ENCODE measurements around the gene KIAA1958. TPM values are rescaled to one million over a fixed set of nuclear protein-coding genes. Genes with fewer than 3 reads are reported as not detected.

KIAA1958 gene
- total and polyA plus RNA-seq, 4 donors: 0.99 to 7.1 (median 3.3) TPM

- Histone ChIP-seq H3K4me1 (ENCODE audit: control insufficient read depth in 4 of 4, insufficient read depth in 4 of 4, low read length in 3 of 4) (no peaks in the 10 kb centered on the region), H3K36me3 (ENCODE audit: control insufficient read depth in 4 of 4, insufficient read depth in 3 of 4, low read depth in 1 of 4, low read length in 3 of 4) (peaks cover 7 to 41% (median 25%) of the 10 kb centered on the region in 4 donors), H3K4me3 (ENCODE audit: low read depth in 1 of 3, low read length in 3 of 3) (no peak overlapping the region), H3K27ac (ENCODE audit: low read depth in 1 of 2, low read length in 2 of 2) (no peak overlapping the region), H3K9me3 (ENCODE audit: control insufficient read depth in 4 of 4, low read length in 3 of 4) (no peaks in the 10 kb centered on the region), H3K9ac (ENCODE audit: low read depth in 1 of 2, low read length in 2 of 2) (no peak overlapping the region), H3K27me3 (ENCODE audit: control insufficient read depth in 4 of 4, insufficient read depth in 4 of 4, low read length in 3 of 4) (no peaks in the 10 kb centered on the region)
- 98% methylated on average over 4 of the region's 4 CpGs for WGBS
- DNase-seq (ENCODE audit: low spot score): no peak
- no peak for TF ChIP-seq FOXA2 (IDR thresholded peaks at IDR 0.05)
- TF ChIP-seq JUND (IDR thresholded peaks at IDR 0.05): no peak
- no peak for TF ChIP-seq NR2F2 (IDR thresholded peaks at IDR 0.05)
- no peak for TF ChIP-seq HNF4A (conservative IDR thresholded peaks at IDR 0.05)
- no peak for TF ChIP-seq GABPA (IDR thresholded peaks at IDR 0.05 in 1 of 2, conservative IDR thresholded peaks at IDR 0.05 in 1 of 2)
- TF ChIP-seq SP1 (IDR thresholded peaks at IDR 0.05): no peak
- TF ChIP-seq FOXA1 (IDR thresholded peaks at IDR 0.05): no peak
- no peak for TF ChIP-seq RAD21 (IDR thresholded peaks at IDR 0.05)
- no peak for TF ChIP-seq TAF1 (conservative IDR thresholded peaks at IDR 0.05)
- TF ChIP-seq, protein P1, sequence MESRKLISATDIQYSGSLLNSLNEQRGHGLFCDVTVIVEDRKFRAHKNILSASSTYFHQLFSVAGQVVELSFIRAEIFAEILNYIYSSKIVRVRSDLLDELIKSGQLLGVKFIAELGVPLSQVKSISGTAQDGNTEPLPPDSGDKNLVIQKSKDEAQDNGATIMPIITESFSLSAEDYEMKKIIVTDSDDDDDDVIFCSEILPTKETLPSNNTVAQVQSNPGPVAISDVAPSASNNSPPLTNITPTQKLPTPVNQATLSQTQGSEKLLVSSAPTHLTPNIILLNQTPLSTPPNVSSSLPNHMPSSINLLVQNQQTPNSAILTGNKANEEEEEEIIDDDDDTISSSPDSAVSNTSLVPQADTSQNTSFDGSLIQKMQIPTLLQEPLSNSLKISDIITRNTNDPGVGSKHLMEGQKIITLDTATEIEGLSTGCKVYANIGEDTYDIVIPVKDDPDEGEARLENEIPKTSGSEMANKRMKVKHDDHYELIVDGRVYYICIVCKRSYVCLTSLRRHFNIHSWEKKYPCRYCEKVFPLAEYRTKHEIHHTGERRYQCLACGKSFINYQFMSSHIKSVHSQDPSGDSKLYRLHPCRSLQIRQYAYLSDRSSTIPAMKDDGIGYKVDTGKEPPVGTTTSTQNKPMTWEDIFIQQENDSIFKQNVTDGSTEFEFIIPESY (IDR thresholded peaks at IDR 0.05): no peak
- TF ChIP-seq RXRA (IDR thresholded peaks at IDR 0.05): no peak
- no peak for TF ChIP-seq ATF3 (IDR thresholded peaks at IDR 0.05)
- TF ChIP-seq MAX (IDR thresholded peaks at IDR 0.05): no peak
- TF ChIP-seq CTCF (IDR thresholded peaks at IDR 0.05; ENCODE audit: low read depth, low read length, missing input control): no peak
- TF ChIP-seq, protein P2, sequence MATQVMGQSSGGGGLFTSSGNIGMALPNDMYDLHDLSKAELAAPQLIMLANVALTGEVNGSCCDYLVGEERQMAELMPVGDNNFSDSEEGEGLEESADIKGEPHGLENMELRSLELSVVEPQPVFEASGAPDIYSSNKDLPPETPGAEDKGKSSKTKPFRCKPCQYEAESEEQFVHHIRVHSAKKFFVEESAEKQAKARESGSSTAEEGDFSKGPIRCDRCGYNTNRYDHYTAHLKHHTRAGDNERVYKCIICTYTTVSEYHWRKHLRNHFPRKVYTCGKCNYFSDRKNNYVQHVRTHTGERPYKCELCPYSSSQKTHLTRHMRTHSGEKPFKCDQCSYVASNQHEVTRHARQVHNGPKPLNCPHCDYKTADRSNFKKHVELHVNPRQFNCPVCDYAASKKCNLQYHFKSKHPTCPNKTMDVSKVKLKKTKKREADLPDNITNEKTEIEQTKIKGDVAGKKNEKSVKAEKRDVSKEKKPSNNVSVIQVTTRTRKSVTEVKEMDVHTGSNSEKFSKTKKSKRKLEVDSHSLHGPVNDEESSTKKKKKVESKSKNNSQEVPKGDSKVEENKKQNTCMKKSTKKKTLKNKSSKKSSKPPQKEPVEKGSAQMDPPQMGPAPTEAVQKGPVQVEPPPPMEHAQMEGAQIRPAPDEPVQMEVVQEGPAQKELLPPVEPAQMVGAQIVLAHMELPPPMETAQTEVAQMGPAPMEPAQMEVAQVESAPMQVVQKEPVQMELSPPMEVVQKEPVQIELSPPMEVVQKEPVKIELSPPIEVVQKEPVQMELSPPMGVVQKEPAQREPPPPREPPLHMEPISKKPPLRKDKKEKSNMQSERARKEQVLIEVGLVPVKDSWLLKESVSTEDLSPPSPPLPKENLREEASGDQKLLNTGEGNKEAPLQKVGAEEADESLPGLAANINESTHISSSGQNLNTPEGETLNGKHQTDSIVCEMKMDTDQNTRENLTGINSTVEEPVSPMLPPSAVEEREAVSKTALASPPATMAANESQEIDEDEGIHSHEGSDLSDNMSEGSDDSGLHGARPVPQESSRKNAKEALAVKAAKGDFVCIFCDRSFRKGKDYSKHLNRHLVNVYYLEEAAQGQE (IDR thresholded peaks at IDR 0.05): no peak
Measured at GRCh38 chr9:112465352-112465751, 21.3 kb upstream of the KIAA1958 start.

DNA sequence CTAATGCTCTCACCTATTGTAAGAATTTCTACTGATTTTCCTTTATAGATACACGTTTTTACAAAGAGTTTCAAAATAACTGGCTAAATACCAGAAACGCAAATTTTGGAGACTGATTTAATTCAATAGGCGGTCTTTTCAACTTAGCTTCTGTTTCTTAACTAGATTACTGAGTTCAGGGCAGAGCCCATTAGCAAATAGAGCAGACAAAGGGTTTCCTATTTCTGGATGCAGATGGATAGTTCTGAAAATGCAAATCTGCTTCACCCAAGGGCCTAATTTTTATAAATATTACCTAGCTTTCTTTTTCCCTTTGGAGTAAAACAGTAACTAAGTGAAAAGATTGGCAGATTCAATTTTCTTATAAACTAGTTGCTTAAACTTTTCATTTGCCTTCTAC lies 13.6 kb upstream of the KIAA1958 start:
- H3K9ac ChIP-seq (ENCODE audit: low read depth in 1 of 2, low read length in 2 of 2): no peak overlapping the region
- no peak for DNase-seq (ENCODE audit: low spot score)
- no peak overlapping the region for H3K27ac ChIP-seq (ENCODE audit: low read depth in 1 of 2, low read length in 2 of 2)
- TF ChIP-seq FOXA1 (IDR thresholded peaks at IDR 0.05): no peak
- no peaks in the 10 kb centered on the region for H3K4me1 ChIP-seq (ENCODE audit: control insufficient read depth in 4 of 4, insufficient read depth in 4 of 4, low read length in 3 of 4)
- H3K9me3 ChIP-seq (ENCODE audit: control insufficient read depth in 4 of 4, low read length in 3 of 4): peaks cover 0 to 7% (median 5%) of the 10 kb centered on the region in 4 donors
- peaks cover 0 to 32% (median 17%) of the 10 kb centered on the region in 4 donors for H3K36me3 ChIP-seq (ENCODE audit: control insufficient read depth in 4 of 4, insufficient read depth in 3 of 4, low read depth in 1 of 4, low read length in 3 of 4)
- H3K27me3 ChIP-seq (ENCODE audit: control insufficient read depth in 4 of 4, insufficient read depth in 4 of 4, low read length in 3 of 4): no peaks in the 10 kb centered on the region
- no peak overlapping the region for H3K4me3 ChIP-seq (ENCODE audit: low read depth in 1 of 3, low read length in 3 of 3)
- 91% methylated on average over 3 of the region's 3 CpGs for WGBS

Measured in liver (tissue), 9 donors.